Karpas-422 (cell line): ENCODE results near the gene PODXL2. TPM values are rescaled to one million over a fixed set of nuclear protein-coding genes. Genes with fewer than 3 reads are reported as not detected.

Experiments used
- DNase-seq: peaks from one replicate; pipeline ENCODE4 v3.0.0-alpha.2; 2015
- H2AFZ ChIP-seq: fragments of 200-600 bp; sonication (generic); 2 replicates; pipeline ENCODE4 v1.6.1; 2014; ENCODE audit warnings: antibody characterized with exemption, low read length, mixed read lengths
- H3K27ac ChIP-seq: fragments of 200-600 bp; sonication (generic); 2 replicates; pipeline ENCODE4 v1.5.1; 2014; ENCODE audit warnings: mild to moderate bottlenecking, low read length, moderate library complexity
- H3K27me3 ChIP-seq: fragments of 200-600 bp; sonication (generic); 2 replicates; pipeline ENCODE4 v1.6.1; 2014; ENCODE audit warnings: low read length, mixed read lengths
- H3K36me3 ChIP-seq: fragments of 200-600 bp; sonication (generic); 2 replicates; pipeline ENCODE4 v1.6.1; 2014; ENCODE audit warnings: low read length, mixed read lengths; ENCODE audit not compliant: insufficient read depth
- H3K4me1 ChIP-seq: fragments of 200-600 bp; sonication (generic); 2 replicates; pipeline ENCODE4 v1.6.1; 2014; ENCODE audit warnings: mild to moderate bottlenecking, low read length, mixed read lengths
- H3K4me2 ChIP-seq: fragments of 200-600 bp; sonication (generic); 2 replicates; pipeline ENCODE4 v1.6.1; 2014; ENCODE audit warnings: low read length, low read depth, mild to moderate bottlenecking; ENCODE audit not compliant: poor library complexity, severe bottlenecking
- H3K4me3 ChIP-seq: fragments of 200-600 bp; sonication (generic); 2 replicates; pipeline ENCODE4 v1.5.1; 2014; ENCODE audit warnings: mild to moderate bottlenecking, antibody characterized with exemption, low read length, mixed read lengths
- H3K79me2 ChIP-seq: fragments of 200-600 bp; sonication (generic); 2 replicates; pipeline ENCODE4 v1.6.1; 2014; ENCODE audit warnings: mild to moderate bottlenecking, low read length, mixed read lengths
- H3K9ac ChIP-seq: fragments of 200-600 bp; sonication (generic); 2 replicates; pipeline ENCODE4 v1.6.0; 2014; ENCODE audit warnings: low read length
- H3K9me2 ChIP-seq: fragments of 200-600 bp; sonication (generic), shearing (Covaris generic); replicated peaks from 2 replicates; pipeline ENCODE4 v1.6.0; 2014; ENCODE audit warnings: mild to moderate bottlenecking, low read length, moderate library complexity; ENCODE audit not compliant: insufficient read depth
- H3K9me3 ChIP-seq: fragments of 300-700, 200-600 bp; sonication (generic); 2 replicates; pipeline ENCODE4 v1.6.1; 2014; ENCODE audit warnings: low read length, mixed read lengths
- H4K20me1 ChIP-seq: fragments of 200-600 bp; sonication (generic); 2 replicates; pipeline ENCODE4 v1.6.1; 2014; ENCODE audit warnings: mild to moderate bottlenecking, antibody characterized with exemption, low read length, low read depth; ENCODE audit not compliant: insufficient read depth
- total RNA-seq: library from RNA; depleted of rRNA; stranded (reverse); fragments of >200 nt; shearing (Covaris generic); gene quantifications from 2 replicates; pipeline ENCODE4 v1.2.3, GENCODE V29; 2014; ENCODE audit warnings: low replicate concordance; rRNA removed

The PODXL2 gene, protein sequence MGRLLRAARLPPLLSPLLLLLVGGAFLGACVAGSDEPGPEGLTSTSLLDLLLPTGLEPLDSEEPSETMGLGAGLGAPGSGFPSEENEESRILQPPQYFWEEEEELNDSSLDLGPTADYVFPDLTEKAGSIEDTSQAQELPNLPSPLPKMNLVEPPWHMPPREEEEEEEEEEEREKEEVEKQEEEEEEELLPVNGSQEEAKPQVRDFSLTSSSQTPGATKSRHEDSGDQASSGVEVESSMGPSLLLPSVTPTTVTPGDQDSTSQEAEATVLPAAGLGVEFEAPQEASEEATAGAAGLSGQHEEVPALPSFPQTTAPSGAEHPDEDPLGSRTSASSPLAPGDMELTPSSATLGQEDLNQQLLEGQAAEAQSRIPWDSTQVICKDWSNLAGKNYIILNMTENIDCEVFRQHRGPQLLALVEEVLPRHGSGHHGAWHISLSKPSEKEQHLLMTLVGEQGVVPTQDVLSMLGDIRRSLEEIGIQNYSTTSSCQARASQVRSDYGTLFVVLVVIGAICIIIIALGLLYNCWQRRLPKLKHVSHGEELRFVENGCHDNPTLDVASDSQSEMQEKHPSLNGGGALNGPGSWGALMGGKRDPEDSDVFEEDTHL
- total RNA-seq, result 30.9 and 62.1 TPM in 2 replicates

DNA sequence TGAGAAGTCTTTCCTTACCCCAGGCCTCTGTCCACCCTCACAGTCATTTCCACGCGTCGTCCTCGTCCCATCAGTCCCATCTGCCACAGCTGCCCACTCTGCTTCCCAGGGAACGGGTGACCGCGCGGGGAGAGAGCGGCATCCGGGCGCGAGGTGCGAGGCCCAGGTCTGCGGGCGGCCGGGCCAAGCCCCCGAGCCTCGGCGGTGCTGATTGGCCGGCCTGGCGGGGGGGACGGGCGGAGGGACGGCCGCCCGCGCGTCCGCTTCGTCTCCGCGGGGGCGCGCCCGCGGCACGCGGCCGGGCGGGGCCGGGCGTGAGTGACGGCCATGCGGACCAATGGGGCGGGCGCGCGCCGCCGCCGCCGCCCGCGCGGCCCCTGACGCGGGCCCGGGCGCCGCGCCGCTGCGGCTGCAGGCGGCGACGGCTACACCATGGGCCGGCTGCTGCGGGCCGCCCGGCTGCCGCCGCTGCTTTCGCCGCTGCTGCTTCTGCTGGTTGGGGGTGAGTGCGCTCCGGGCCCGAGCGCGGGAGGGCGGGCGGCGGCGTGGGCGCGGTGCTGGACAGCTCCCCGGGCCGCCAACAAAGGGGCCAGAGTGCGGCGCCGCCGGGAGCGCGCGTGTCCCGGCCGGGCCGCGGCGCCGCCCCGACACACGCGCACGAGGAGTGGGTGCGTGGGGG is at the start of gene PODXL2:
Gene PODXL2, plus strand, starts transcription at position 398 of the 679 bp plus-strand sequence. Its CDS starts 35 bp downstream, at position 433.
- DNase-seq, result peak; percentile 84
- Histone ChIP-seq H3K27ac (peak within 1 kb of the TSS; percentile 35; the same call in 1 of the 2 replicates), H4K20me1 (no peaks in the 10 kb centered on the region), H3K4me1 (peaks cover 54% of the 10 kb centered on the region), H3K9ac (peak within 1 kb of the TSS; percentile 83), H3K79me2 (peaks cover 45% of the 10 kb centered on the region), H3K4me3 (peak within 1 kb of the TSS; percentile 75), H3K36me3 (no peaks in the 10 kb centered on the region), H3K4me2 (peak within 1 kb of the TSS; percentile 79), H2AFZ (peak within 1 kb of the TSS; percentile 13; the same call in 1 of the 2 replicates), H3K9me3 (no peaks in the 10 kb centered on the region), H3K9me2 (no peaks in the 10 kb centered on the region), H3K27me3 (no peaks in the 10 kb centered on the region)

DNA sequence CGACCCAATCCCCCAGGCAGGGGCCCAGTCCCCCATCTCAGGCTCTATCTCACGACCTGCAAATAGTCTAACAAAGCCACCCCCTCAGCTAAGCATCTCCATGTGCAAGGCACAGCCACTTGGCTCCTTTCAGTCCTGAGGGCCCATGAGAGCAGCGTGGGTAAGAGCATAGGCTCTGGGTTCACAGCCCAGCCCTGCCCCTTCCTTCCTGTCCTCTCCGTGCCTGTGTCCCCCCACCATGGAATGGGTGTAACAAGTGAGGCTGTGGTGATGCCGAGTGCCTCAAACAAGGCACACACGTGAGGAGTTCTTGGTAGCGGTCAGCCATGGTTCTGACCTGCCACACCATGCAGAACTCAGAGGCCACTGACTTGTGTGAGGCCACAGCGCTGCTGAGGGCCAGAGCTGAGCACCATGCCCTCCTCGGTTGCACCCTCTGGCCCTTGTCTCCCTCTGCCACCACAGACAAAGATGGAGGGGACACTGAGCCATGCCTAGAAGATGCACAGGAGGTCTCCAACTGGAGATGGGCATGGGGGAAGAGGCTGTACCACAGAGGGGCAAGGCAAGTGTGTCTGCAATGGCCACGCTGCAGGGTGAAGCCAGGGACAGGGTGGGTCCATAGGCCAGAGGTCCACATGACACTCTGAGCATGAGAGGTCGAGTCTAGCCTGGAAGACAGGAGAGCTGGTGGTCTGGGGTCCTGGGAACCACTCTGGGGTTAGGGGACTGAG is 48.5 kb upstream of the PODXL2 start:
- Histone ChIP-seq H3K9me3 (no peaks in the 10 kb centered on the region), H3K4me1 (peaks cover 1% of the 10 kb centered on the region; the same call in 1 of the 2 replicates), H3K9me2 (no peaks in the 10 kb centered on the region), H3K4me3 (no peak overlapping the region), H3K79me2 (peaks cover 23% of the 10 kb centered on the region), H3K36me3 (no peaks in the 10 kb centered on the region), H3K27me3 (no peaks in the 10 kb centered on the region), H4K20me1 (0 out of 2 replicates have a peak, but pooled peaks cover 5% of the 10 kb centered on the region), H2AFZ (no peak overlapping the region), H3K4me2 (no peak overlapping the region), H3K27ac (no peak overlapping the region), H3K9ac (no peak overlapping the region)
- no peak for DNase-seq

GRCh38 chr3:127584734-127585133 is 44.3 kb upstream of the PODXL2 start:
- H3K79me2 ChIP-seq, result peaks cover 64% of the 10 kb centered on the region
- no peak overlapping the region for H3K9ac ChIP-seq
- H2AFZ ChIP-seq, result no peak overlapping the region
- H3K4me2 ChIP-seq, result no peak overlapping the region
- no peak for DNase-seq
- H3K4me1 ChIP-seq, result peaks cover 15% of the 10 kb centered on the region
- H3K9me3 ChIP-seq, result no peaks in the 10 kb centered on the region
- peaks cover 5% of the 10 kb centered on the region; the same call in 1 of the 2 replicates for H4K20me1 ChIP-seq
- no peak overlapping the region for H3K27ac ChIP-seq
- no peaks in the 10 kb centered on the region for H3K27me3 ChIP-seq
- H3K4me3 ChIP-seq, result no peak overlapping the region
- no peaks in the 10 kb centered on the region for H3K9me2 ChIP-seq
- H3K36me3 ChIP-seq, result no peaks in the 10 kb centered on the region

- peaks cover 7% of the 10 kb centered on the region; the same call in 1 of the 2 replicates for H4K20me1 ChIP-seq
- H3K36me3 ChIP-seq, result no peaks in the 10 kb centered on the region
- no peaks in the 10 kb centered on the region for H3K9me2 ChIP-seq
- H3K4me3 ChIP-seq, result no peak overlapping the region
- DNase-seq, result no peak
- H3K4me2 ChIP-seq, result no peak overlapping the region
- no peaks in the 10 kb centered on the region for H3K9me3 ChIP-seq
- H2AFZ ChIP-seq, result no peak overlapping the region
- peaks cover 68% of the 10 kb centered on the region for H3K79me2 ChIP-seq
- no peak overlapping the region for H3K27ac ChIP-seq
- H3K4me1 ChIP-seq, result peaks cover 16% of the 10 kb centered on the region
- no peaks in the 10 kb centered on the region for H3K27me3 ChIP-seq
- H3K9ac ChIP-seq, result no peak overlapping the region
These were observed 43.7 kb upstream of the PODXL2 start for GRCh38 chr3:127585163-127585812.

DNA sequence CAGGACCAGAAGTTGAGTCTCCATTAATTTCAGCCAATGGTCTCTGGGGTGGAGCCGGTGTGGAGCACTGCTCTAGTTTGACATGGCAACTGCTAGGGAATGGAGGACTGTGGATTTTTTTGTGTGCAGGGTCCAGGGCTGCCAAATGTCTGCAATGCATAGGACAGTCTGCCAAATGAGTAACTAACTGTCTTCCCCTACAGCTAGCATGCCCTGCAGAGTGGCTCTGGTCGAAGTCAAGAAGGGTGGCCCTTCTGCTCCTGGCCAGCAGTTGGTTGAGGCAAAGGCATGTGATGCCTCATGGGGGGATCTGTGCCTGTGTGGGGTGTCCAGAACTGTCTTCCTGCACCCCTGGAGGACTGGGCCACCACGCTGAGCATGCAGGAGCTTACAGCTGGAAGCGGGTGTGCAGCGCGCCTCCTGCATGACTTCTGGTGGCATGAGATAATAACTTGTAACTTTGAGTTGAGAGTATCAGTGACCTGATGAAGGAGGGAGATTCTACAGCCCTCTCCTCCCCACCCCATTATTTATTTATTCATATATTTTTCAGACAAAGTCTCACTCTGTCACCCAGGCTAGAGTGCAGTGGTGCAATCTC is 43.1 kb upstream of the PODXL2 start:
- no peaks in the 10 kb centered on the region for H3K36me3 ChIP-seq
- peaks cover 62% of the 10 kb centered on the region for H3K79me2 ChIP-seq
- no peak overlapping the region for H3K9ac ChIP-seq
- H3K4me3 ChIP-seq, result no peak overlapping the region
- H3K27ac ChIP-seq, result no peak overlapping the region
- H3K4me1 ChIP-seq, result peaks cover 16% of the 10 kb centered on the region
- H3K9me2 ChIP-seq, result no peaks in the 10 kb centered on the region
- peaks cover 7% of the 10 kb centered on the region; the same call in 1 of the 2 replicates for H4K20me1 ChIP-seq
- H3K4me2 ChIP-seq, result no peak overlapping the region
- H3K27me3 ChIP-seq, result no peaks in the 10 kb centered on the region
- H2AFZ ChIP-seq, result no peak overlapping the region
- H3K9me3 ChIP-seq, result no peaks in the 10 kb centered on the region
- no peak for DNase-seq

GRCh38 chr3:127587876-127588275 is 41.1 kb upstream of the PODXL2 start:
- H3K79me2 ChIP-seq, result peaks cover 62% of the 10 kb centered on the region
- H3K4me3 ChIP-seq, result no peak overlapping the region
- DNase-seq, result no peak
- H3K9ac ChIP-seq, result no peak overlapping the region
- H3K4me1 ChIP-seq, result peaks cover 30% of the 10 kb centered on the region
- no peaks in the 10 kb centered on the region for H3K36me3 ChIP-seq
- no peaks in the 10 kb centered on the region for H3K27me3 ChIP-seq
- no peak overlapping the region for H2AFZ ChIP-seq
- no peaks in the 10 kb centered on the region for H3K9me2 ChIP-seq
- H4K20me1 ChIP-seq, result peaks cover 7% of the 10 kb centered on the region; the same call in 1 of the 2 replicates
- no peaks in the 10 kb centered on the region for H3K9me3 ChIP-seq
- H3K27ac ChIP-seq, result no peak overlapping the region
- H3K4me2 ChIP-seq, result no peak overlapping the region
